CD4-positive, alpha-beta T cell (primary cell): Measurements from ENCODE around the gene ANO9. TPM values are rescaled to one million over a fixed set of nuclear protein-coding genes. Genes with fewer than 3 reads are reported as not detected.

Experiments used
- ATAC-seq: fragments of 200-7000 bp; cut with Tn5 transposase; one replicate; pipeline ENCODE4 v1.10.0; 2022; ENCODE audit warnings: mild to moderate bottlenecking; ENCODE audit not compliant: poor library complexity
- CTCF ChIA-PET: fragments of 350-600 bp; sonication (Branson Sonifier 250); formaldehyde crosslinking; loops from one replicate; lab custom pipeline; 2021; ENCODE audit warnings: antibody characterized with exemption, inconsistent platforms; lab: Charles Lee
- POLR2A ChIA-PET: fragments of 350-600 bp; sonication (Branson Sonifier 250); formaldehyde crosslinking; loops from one replicate; lab custom pipeline; 2021; ENCODE audit warnings: antibody characterized with exemption, inconsistent platforms; lab: Charles Lee
- DNase-seq, 14 experiments: peaks; one replicate each; pipeline ENCODE4 v3.0.0-alpha.2; 2013 to 2020; ENCODE audit warnings: mixed read lengths in 2 of 14
- H3K27ac ChIP-seq, 2 donors: one replicate each; pipeline versions ENCODE4 v1.5.1 to v1.7.0; 2013; ENCODE audit warnings: low read length in 2 of 2, low read depth in 1 of 2, mild to moderate bottlenecking in 1 of 2
- H3K27me3 ChIP-seq, 2 experiments: 1 replicate in 1 of 2; 2 replicates in 1 of 2; pipeline versions ENCODE4 v1.6.1 to v1.7.0; 2013; ENCODE audit warnings: low read length in 2 of 2, control low read depth in 1 of 2, mild to moderate bottlenecking in 1 of 2, moderate library complexity in 1 of 2; ENCODE audit not compliant: insufficient read depth in 2 of 2, control insufficient read depth in 1 of 2
- H3K36me3 ChIP-seq: one replicate; pipeline ENCODE4 v1.6.1; 2013; ENCODE audit warnings: low read length, control low read depth; ENCODE audit not compliant: insufficient read depth
- H3K4me1 ChIP-seq: one replicate; pipeline ENCODE4 v1.6.1; 2013; ENCODE audit warnings: low read length, control low read depth; ENCODE audit not compliant: insufficient read depth
- H3K4me3 ChIP-seq: one replicate; pipeline ENCODE4 v1.5.1; 2013; ENCODE audit warnings: mild to moderate bottlenecking, low read length, moderate library complexity
- H3K9me3 ChIP-seq, 2 experiments: 1 replicate in 1 of 2; 2 replicates in 1 of 2; pipeline versions ENCODE4 v1.6.1 to v1.7.0; 2013; ENCODE audit warnings: low read length in 2 of 2, mild to moderate bottlenecking in 2 of 2, control low read depth in 1 of 2, moderate library complexity in 1 of 2; ENCODE audit not compliant: control insufficient read depth in 1 of 2, insufficient read depth in 1 of 2
- H3K27ac Mint-ChIP-seq: one replicate; pipeline ENCODE4 v1.8.0; 2020; ENCODE audit warnings: mixed read lengths
- H3K27me3 Mint-ChIP-seq: one replicate; pipeline ENCODE4 v1.8.0; 2021; ENCODE audit warnings: mixed read lengths
- H3K36me3 Mint-ChIP-seq: one replicate; pipeline ENCODE4 v1.8.0; 2021; ENCODE audit warnings: low read depth, mixed read lengths
- H3K4me1 Mint-ChIP-seq: one replicate; pipeline ENCODE4 v1.8.0; 2021; ENCODE audit warnings: low read depth, mixed read lengths
- H3K4me3 Mint-ChIP-seq: one replicate; pipeline ENCODE4 v1.8.0; 2020; ENCODE audit warnings: mild to moderate bottlenecking, mixed read lengths
- H3K9me3 Mint-ChIP-seq: one replicate; pipeline ENCODE4 v1.8.0; 2020; ENCODE audit warnings: mixed read lengths
- CTCF ChIP-seq: fragments of 200-600 bp; IDR thresholded peaks from one replicate; pipeline ENCODE4 v1.8.0; 2022; ENCODE audit warnings: antibody characterized with exemption, mild to moderate bottlenecking
- intact Hi-C, 2 experiments: fragments of 100-400 bp; cut with DNase I in 1 of 2; cut with micrococcal nuclease in 1 of 2; formaldehyde crosslinking; loops; one replicate each; pipeline versions ENCODE4 v1.15.1 to v1.9.0; 2023 to 2025; cut with DNase I, micrococcal nuclease
- total RNA-seq, 174 experiments: library from RNA in 2 of 174; stranded (reverse) in 2 of 174; gene quantifications; one replicate each; pipeline ENCODE4 v1.2.3 and lab custom pipeline; 2021 to 2026

ANO9 gene
- total RNA-seq, 2 experiments from 2014 or later, result 109 to 114 TPM

DNA sequence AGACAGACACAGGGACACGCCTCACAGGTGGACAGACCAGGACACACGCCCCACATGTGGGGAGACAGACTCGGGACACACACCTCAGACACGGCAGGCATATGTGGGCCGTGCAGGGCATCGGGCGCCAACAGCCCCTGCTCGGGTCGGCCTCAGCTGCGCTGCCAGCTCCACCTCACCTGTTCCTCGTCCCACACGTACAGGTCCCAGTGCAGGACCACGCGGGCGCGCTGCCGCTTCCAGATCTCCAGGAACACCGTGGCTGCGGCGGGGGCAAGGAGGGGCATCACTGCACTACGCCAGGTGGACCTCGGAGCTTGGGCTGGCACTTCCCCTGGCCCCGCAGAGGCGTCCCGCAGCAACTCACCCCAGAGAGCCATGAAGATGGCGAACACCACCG is 12.4 kb downstream of the ANO9 start:
- Mint-ChIP-seq H3K36me3 (peaks cover 22% of the 10 kb centered on the region), H3K4me1 (no peaks in the 10 kb centered on the region), H3K27me3 (no peaks in the 10 kb centered on the region), H3K27ac (no peak overlapping the region), H3K9me3 (no peaks in the 10 kb centered on the region), H3K4me3 (no peak overlapping the region)
- Histone ChIP-seq H3K27ac (no peak overlapping the region), H3K36me3 (peaks cover 30% of the 10 kb centered on the region), H3K9me3 (no peaks in the 10 kb centered on the region), H3K27me3 (no peaks in the 10 kb centered on the region), H3K4me1 (no peaks in the 10 kb centered on the region), H3K4me3 (no peak overlapping the region)
- intact Hi-C loops, result no loop called here
- ChIA-PET CTCF (no interaction called here), POLR2A (no interaction called here)
- DNase-seq, result peak in 1 of 14 experiments; percentile 1
- ATAC-seq, result no peak
- TF ChIP-seq CTCF, result no peak

- peaks cover 36% of the 10 kb centered on the region for H3K36me3 ChIP-seq
- ATAC-seq (no peak), DNase-seq (peak in 1 of 14 experiments; percentile 2)
- H3K4me1 ChIP-seq, result no peaks in the 10 kb centered on the region
- H3K27me3 ChIP-seq, result no peaks in the 10 kb centered on the region
- ChIA-PET POLR2A (no interaction called here), CTCF (no interaction called here)
- Mint-ChIP-seq H3K4me1 (no peaks in the 10 kb centered on the region), H3K27ac (no peak overlapping the region), H3K36me3 (peaks cover 26% of the 10 kb centered on the region), H3K27me3 (no peaks in the 10 kb centered on the region), H3K9me3 (no peaks in the 10 kb centered on the region), H3K4me3 (no peak overlapping the region)
- no peak for TF ChIP-seq CTCF
- no peak overlapping the region for H3K4me3 ChIP-seq
- no peak overlapping the region for H3K27ac ChIP-seq
- H3K9me3 ChIP-seq, result no peaks in the 10 kb centered on the region
- intact Hi-C loops, result no loop called here
Measured at GRCh38 chr11:428295-428694, 13.5 kb downstream of the ANO9 start.

DNA sequence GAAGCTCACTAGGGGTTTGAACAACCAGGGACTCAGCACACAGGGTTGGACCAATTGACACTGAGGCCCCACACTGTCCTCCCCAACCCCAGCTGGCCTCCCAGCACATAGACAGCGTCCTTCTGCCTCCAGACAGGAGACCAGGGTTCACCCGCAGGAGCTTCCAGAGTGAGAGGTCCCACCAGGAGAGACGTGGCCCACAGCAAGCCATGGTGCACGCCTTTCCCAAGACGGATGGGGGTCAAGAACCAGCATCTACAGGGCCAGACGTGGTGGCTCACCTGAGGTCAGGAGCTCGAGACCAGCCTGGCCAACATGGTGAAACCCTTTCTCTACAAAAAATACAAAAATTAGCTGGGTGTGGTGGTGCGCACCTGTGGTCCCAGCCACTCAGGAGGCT is 15.0 kb downstream of the ANO9 start:
- ChIA-PET CTCF (no interaction called here), POLR2A (no interaction called here)
- no peak for ATAC-seq
- Mint-ChIP-seq H3K36me3 (peaks cover 24% of the 10 kb centered on the region), H3K4me1 (no peaks in the 10 kb centered on the region), H3K27me3 (no peaks in the 10 kb centered on the region), H3K27ac (no peak overlapping the region), H3K4me3 (no peak overlapping the region), H3K9me3 (no peaks in the 10 kb centered on the region)
- Histone ChIP-seq H3K9me3 (no peaks in the 10 kb centered on the region), H3K4me3 (no peak overlapping the region), H3K27ac (no peak overlapping the region), H3K27me3 (no peaks in the 10 kb centered on the region), H3K4me1 (no peaks in the 10 kb centered on the region), H3K36me3 (peaks cover 22% of the 10 kb centered on the region)
- TF ChIP-seq CTCF, result no peak
- DNase-seq, result no peak
- intact Hi-C loops, result no loop called here
